ENCODE measurements around the gene TTC39A. TPM values are rescaled to one million over a fixed set of nuclear protein-coding genes. Genes with fewer than 3 reads are reported as not detected.
A peak's percentile ranks its signal among the peaks of the same experiment; 100 is the strongest.

The TTC39A gene
- total and polyA plus RNA-seq, 2 of the 13 experiments (the other 11 are each of a cell fraction or from before 2014, with no cell fraction given): 0.33 to 1.5 TPM

- TF ChIP-seq ZNF235 (CRISPR knock-in tag; IDR thresholded peaks at IDR 0.05; ENCODE audit: borderline replicate concordance) (no peak), SNAPC4 (CRISPR knock-in tag; IDR thresholded peaks at IDR 0.05) (no peak), RAD21 (CRISPR knock-in tag; IDR thresholded peaks at IDR 0.05) (no peak), PHB2 (IDR thresholded peaks at IDR 0.05; ENCODE audit: partially characterized antibody) (no peak), GFI1 (CRISPR knock-in tag; IDR thresholded peaks at IDR 0.05; ENCODE audit: borderline replicate concordance) (peak; percentile 96), SRSF9 (IDR thresholded peaks at IDR 0.05; ENCODE audit: borderline replicate concordance, insufficient read depth, low read depth, low read length, poor library complexity, severe bottlenecking) (no peak), ASH2L (IDR thresholded peaks at IDR 0.05; ENCODE audit: insufficient read length, low read depth, low read length) (no peak), NFAT5 (CRISPR knock-in tag; IDR thresholded peaks at IDR 0.05) (no peak), KLF15 (CRISPR knock-in tag; IDR thresholded peaks at IDR 0.05; ENCODE audit: borderline replicate concordance) (no peak), ZNF7 (CRISPR knock-in tag; IDR thresholded peaks at IDR 0.05) (no peak), ZBTB37 (CRISPR knock-in tag; IDR thresholded peaks at IDR 0.05) (no peak), ZNF33B (CRISPR knock-in tag; IDR thresholded peaks at IDR 0.05) (no peak), MTA1 (CRISPR knock-in tag; IDR thresholded peaks at IDR 0.05; ENCODE audit: borderline replicate concordance) (no peak), PCBP2 (optimal IDR thresholded peaks at IDR 0.05; ENCODE audit: low read depth, low read length, poor library complexity, severe bottlenecking) (no peak), HNF1B (CRISPR knock-in tag; IDR thresholded peaks at IDR 0.05) (peak; percentile 85)
Observed at GRCh38 chr1:51305371-51305823, 25.0 kb downstream of the TTC39A start (continued).
